Measurements from ENCODE around the gene PIP5K1C. TPM values are rescaled to one million over a fixed set of nuclear protein-coding genes. Genes with fewer than 3 reads are reported as not detected.
"Not testable (repeated sequence)": the region's sequence is repeated elsewhere in the genome, so short reads cannot be mapped to it uniquely, and the experiment has no call there.

The PIP5K1C gene
- total and polyA plus RNA-seq, 10 donors: 6.2 to 41.9 (median 33.9) TPM

- DNase-seq: no peak
- 0 to 3% (median 2%) methylated on average over 22 to 84 of the region's 84 CpGs for WGBS, 5 donors
- Histone ChIP-seq H3K4me1 (peaks cover 0 to 22% (median 13%) of the 10 kb centered on the region in 6 donors), H3K36me3 (peaks cover 0 to 6% (median 0%) of the 10 kb centered on the region in 6 donors), H3K27ac (peak within 1 kb of the TSS in 3 of 8 donors; percentile 8 to 37 (median 15)), H3K4me3 (peak within 1 kb of the TSS; percentile 22 to 71 (median 38)), H3K9me3 (no peaks in the 10 kb centered on the region), H3K27me3 (replicated peaks in 1 of 7) (peaks cover 0 to 26% (median 8%) of the 10 kb centered on the region in 7 donors)
- intact Hi-C loops (cut with DNase I; ENCODE audit: low total_unique reads): no loop called here
- no peak for TF ChIP-seq POLR2A (IDR thresholded peaks at IDR 0.05)
- TF ChIP-seq, protein P1, sequence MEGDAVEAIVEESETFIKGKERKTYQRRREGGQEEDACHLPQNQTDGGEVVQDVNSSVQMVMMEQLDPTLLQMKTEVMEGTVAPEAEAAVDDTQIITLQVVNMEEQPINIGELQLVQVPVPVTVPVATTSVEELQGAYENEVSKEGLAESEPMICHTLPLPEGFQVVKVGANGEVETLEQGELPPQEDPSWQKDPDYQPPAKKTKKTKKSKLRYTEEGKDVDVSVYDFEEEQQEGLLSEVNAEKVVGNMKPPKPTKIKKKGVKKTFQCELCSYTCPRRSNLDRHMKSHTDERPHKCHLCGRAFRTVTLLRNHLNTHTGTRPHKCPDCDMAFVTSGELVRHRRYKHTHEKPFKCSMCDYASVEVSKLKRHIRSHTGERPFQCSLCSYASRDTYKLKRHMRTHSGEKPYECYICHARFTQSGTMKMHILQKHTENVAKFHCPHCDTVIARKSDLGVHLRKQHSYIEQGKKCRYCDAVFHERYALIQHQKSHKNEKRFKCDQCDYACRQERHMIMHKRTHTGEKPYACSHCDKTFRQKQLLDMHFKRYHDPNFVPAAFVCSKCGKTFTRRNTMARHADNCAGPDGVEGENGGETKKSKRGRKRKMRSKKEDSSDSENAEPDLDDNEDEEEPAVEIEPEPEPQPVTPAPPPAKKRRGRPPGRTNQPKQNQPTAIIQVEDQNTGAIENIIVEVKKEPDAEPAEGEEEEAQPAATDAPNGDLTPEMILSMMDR (IDR thresholded peaks at IDR 0.05 in 8 of 11, conservative IDR thresholded peaks at IDR 0.05 in 3 of 11): no peak
- no peak for TF ChIP-seq POLR2AphosphoS5 (IDR thresholded peaks at IDR 0.05)
These were observed 114.8 kb downstream of the PIP5K1C start, which contains the start of gene GIPC3 for GRCh38 chr19:3585301-3586126. Gene GIPC3 (plus strand): TSS chr19:3585478. CDS start chr19:3585598, 120 bp downstream.

- DNase-seq, H3K27ac ChIP-seq, H3K36me3 ChIP-seq, H3K4me3 ChIP-seq, H3K9me3 ChIP-seq: not testable (repeated sequence)
- Histone ChIP-seq H3K4me1 (peaks cover 0 to 22% (median 13%) of the 10 kb centered on the region in 6 donors), H3K27me3 (replicated peaks in 1 of 7) (peaks cover 0 to 26% (median 8%) of the 10 kb centered on the region in 7 donors)
- intact Hi-C loops (cut with DNase I; ENCODE audit: low total_unique reads): loop anchor here (5.0 kb wide), 1 partner anchor 33 kb away; no protein-coding TSS in a partner anchor
- 87 to 95% (median 91%) methylated on average over 15 of the region's 15 CpGs for WGBS, 5 donors
These were observed 116.0 kb downstream of the PIP5K1C start for GRCh38 chr19:3584036-3584802.

- not testable (repeated sequence) for H3K4me3 ChIP-seq, H3K9me3 ChIP-seq, DNase-seq, H3K27ac ChIP-seq
- 75 to 88% (median 80%) methylated on average over 4 of the region's 4 CpGs for WGBS, 5 donors
- H3K4me1 ChIP-seq: peaks cover 0 to 20% (median 14%) of the 10 kb centered on the region in 6 donors
- H3K36me3 ChIP-seq: peaks cover 0 to 18% (median under 1%) of the 10 kb centered on the region in 6 donors
- H3K27me3 ChIP-seq (replicated peaks in 1 of 7): peaks cover 0 to 26% (median 8%) of the 10 kb centered on the region in 7 donors
- intact Hi-C loops (cut with DNase I; ENCODE audit: low total_unique reads): loop anchor here (5.0 kb wide), 1 partner anchor 36 kb away; no protein-coding TSS in a partner anchor
These were observed 118.5 kb downstream of the PIP5K1C start for GRCh38 chr19:3581792-3582191.

Other genes with a start within 250 kb of the PIP5K1C start
- gene SMIM24, start 219.9 kb downstream of the PIP5K1C start, total RNA-seq: 1 to 10 TPM in 4 of 7 donors, not detected in 3; 1.2 to 3.0 (median 2.0) TPM
- 1 to 10 TPM in 1 of 3 donors, under 1 TPM in 2; 0.63 to 1.7 (median 0.80) TPM for gene SMIM24, start 219.9 kb downstream of the PIP5K1C start, polyA plus RNA-seq
- gene SMIM44, start 217.0 kb downstream of the PIP5K1C start, total RNA-seq: not detected
- gene SMIM44, start 217.0 kb downstream of the PIP5K1C start, polyA plus RNA-seq: not detected
- 10 to 100 TPM in 4 of 7 donors, 1 to 10 TPM in 3; 6.9 to 13.7 (median 11.2) TPM for gene DOHH, start 199.8 kb downstream of the PIP5K1C start, total RNA-seq
- 10 to 100 TPM in 2 of 3 donors, 1 to 10 TPM in 1; 6.6 to 16.8 (median 10.1) TPM for gene DOHH, start 199.8 kb downstream of the PIP5K1C start, polyA plus RNA-seq
- gene FZR1, start 194.2 kb downstream of the PIP5K1C start, total RNA-seq: 10 to 100 TPM; 26.4 to 53.6 (median 47.3) TPM
- gene FZR1, start 194.2 kb downstream of the PIP5K1C start, polyA plus RNA-seq: 10 to 100 TPM in 2 of 3 donors, 1 to 10 TPM in 1; 9.8 to 26.1 (median 11.2) TPM
- 1 to 10 TPM in 6 of 7 donors, not detected in 1; 2.7 to 7.4 (median 4.8) TPM for gene TEKTIP1, start 161.3 kb downstream of the PIP5K1C start, total RNA-seq
- 1 to 10 TPM; 1.2 to 1.5 (median 1.2) TPM for gene TEKTIP1, start 161.3 kb downstream of the PIP5K1C start, polyA plus RNA-seq
- gene MFSD12, start 142.9 kb downstream of the PIP5K1C start, total RNA-seq: 100 to 1,000 TPM in 3 of 7 donors, 10 to 100 TPM in 4; 62.8 to 131 (median 98.6) TPM
- gene MFSD12, start 142.9 kb downstream of the PIP5K1C start, polyA plus RNA-seq: 10 to 100 TPM; 31.0 to 63.9 (median 37.6) TPM
- gene HMG20B, start 127.5 kb downstream of the PIP5K1C start, total RNA-seq: 10 to 100 TPM; 49.4 to 74.1 (median 62.8) TPM
- 10 to 100 TPM; 52.4 to 82.2 (median 71.4) TPM for gene HMG20B, start 127.5 kb downstream of the PIP5K1C start, polyA plus RNA-seq
- 1 to 10 TPM; 3.4 to 9.2 (median 5.4) TPM for gene GIPC3, start 115.0 kb downstream of the PIP5K1C start, total RNA-seq
- gene GIPC3, start 115.0 kb downstream of the PIP5K1C start, polyA plus RNA-seq: 1 to 10 TPM in 1 of 3 donors, under 1 TPM in 2; 0.80 to 2.3 (median 0.96) TPM
- 10 to 100 TPM in 5 of 7 donors, 1 to 10 TPM in 2; 8.7 to 16.1 (median 11.6) TPM for gene TBXA2R, start 93.6 kb downstream of the PIP5K1C start, total RNA-seq
- gene TBXA2R, start 93.6 kb downstream of the PIP5K1C start, polyA plus RNA-seq: 1 to 10 TPM; 2.1 to 4.4 (median 3.8) TPM
- 10 to 100 TPM; 18.9 to 27.1 (median 25.7) TPM for gene CACTIN, start 73.7 kb downstream of the PIP5K1C start, total RNA-seq
- gene CACTIN, start 73.7 kb downstream of the PIP5K1C start, polyA plus RNA-seq: 10 to 100 TPM; 10.8 to 21.1 (median 12.0) TPM
- gene TJP3, start 7.9 kb upstream of the PIP5K1C start, total RNA-seq: 1 to 10 TPM in 6 of 7 donors, under 1 TPM in 1; 0.75 to 9.0 (median 2.5) TPM
- 1 to 10 TPM in 2 of 3 donors, under 1 TPM in 1; 0.39 to 1.1 (median 1.1) TPM for gene TJP3, start 7.9 kb upstream of the PIP5K1C start, polyA plus RNA-seq
- 10 to 100 TPM; 28.8 to 37.1 (median 34.3) TPM for gene APBA3, start 61.2 kb upstream of the PIP5K1C start, total RNA-seq
- gene APBA3, start 61.2 kb upstream of the PIP5K1C start, polyA plus RNA-seq: 10 to 100 TPM; 17.1 to 30.8 (median 17.5) TPM
- gene MRPL54, start 62.2 kb upstream of the PIP5K1C start, total RNA-seq: 10 to 100 TPM; 38.7 to 66.2 (median 48.2) TPM
- 100 to 1,000 TPM; 128 to 157 (median 140) TPM for gene MRPL54, start 62.2 kb upstream of the PIP5K1C start, polyA plus RNA-seq
- not detected for gene RAX2, start 71.8 kb upstream of the PIP5K1C start, total RNA-seq
- gene RAX2, start 71.8 kb upstream of the PIP5K1C start, polyA plus RNA-seq: not detected
- gene MATK, start 85.9 kb upstream of the PIP5K1C start, total RNA-seq: 10 to 100 TPM in 6 of 7 donors, 1 to 10 TPM in 1; 8.1 to 22.6 (median 15.2) TPM
- gene MATK, start 85.9 kb upstream of the PIP5K1C start, polyA plus RNA-seq: 10 to 100 TPM; 16.2 to 19.1 (median 18.7) TPM
- under 1 TPM in 4 of 7 donors, not detected in 3; 0.13 to 0.92 (median 0.47) TPM for gene ZFR2, start 168.6 kb upstream of the PIP5K1C start, total RNA-seq
- gene ZFR2, start 168.6 kb upstream of the PIP5K1C start, polyA plus RNA-seq: under 1 TPM; 0.11 to 0.43 (median 0.26) TPM
- not detected for gene ATCAY, start 180.2 kb upstream of the PIP5K1C start, total RNA-seq
- not detected for gene ATCAY, start 180.2 kb upstream of the PIP5K1C start, polyA plus RNA-seq
- gene NMRK2, start 232.6 kb upstream of the PIP5K1C start, total RNA-seq: not detected
- gene NMRK2, start 232.6 kb upstream of the PIP5K1C start, polyA plus RNA-seq: 1 to 10 TPM in 1 of 3 donors, under 1 TPM in 2; 0.29 to 1.5 (median 0.52) TPM